ENCODE measurements around the gene FGF14.

GRCh38 chr13:101916775-101917474 is 484.9 kb downstream of the FGF14 start:
- TF ChIP-seq POLR2A (IDR thresholded peaks at IDR 0.05): no peak
- no peak for TF ChIP-seq CTCF (IDR thresholded peaks at IDR 0.05)
